Measurements from ENCODE around the gene AARS2. TPM values are rescaled to one million over a fixed set of nuclear protein-coding genes. Genes with fewer than 3 reads are reported as not detected.
A peak's percentile ranks its signal among the peaks of the same experiment; 100 is the strongest.

Gene AARS2
- total RNA-seq, 4 donors from 2014 or later: 5.9 to 15.7 (median 12.8) TPM

DNA sequence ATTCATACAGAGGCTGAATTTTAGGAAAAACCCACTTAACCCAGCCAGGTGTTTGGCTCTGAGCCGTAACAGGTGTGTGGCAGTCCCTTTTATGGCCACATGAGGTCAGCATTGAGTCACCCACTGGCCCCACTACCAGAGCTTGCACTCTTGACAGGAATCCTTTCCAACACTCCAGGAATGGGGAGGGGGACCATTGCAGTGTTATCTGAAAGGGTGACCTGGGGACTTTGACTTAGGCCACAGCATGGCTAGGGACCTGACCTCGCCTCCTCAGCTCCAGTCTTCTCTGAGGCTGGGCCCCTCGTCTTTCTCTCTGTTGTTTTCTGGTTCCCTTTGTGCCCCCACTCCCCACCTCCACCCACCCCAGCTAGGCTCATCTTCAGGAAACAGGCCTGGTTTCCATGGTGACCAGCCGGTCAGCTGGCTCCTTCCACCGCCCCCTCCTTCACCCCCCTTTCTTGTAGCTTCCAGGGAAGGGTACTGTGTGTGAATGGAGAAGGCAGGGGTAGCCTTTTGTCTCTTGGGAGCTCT is 45.0 kb downstream of the AARS2 start:
- 36 to 41% methylated on average over 5 of the region's 5 CpGs for WGBS, 2 donors
- intact Hi-C loops (cut with DNase I; ENCODE audit: low total_unique reads): no loop called here
- H3K4me3 ChIP-seq (ENCODE audit: low read depth, poor library complexity, severe bottlenecking): no peak overlapping the region
- TF ChIP-seq, protein P1, sequence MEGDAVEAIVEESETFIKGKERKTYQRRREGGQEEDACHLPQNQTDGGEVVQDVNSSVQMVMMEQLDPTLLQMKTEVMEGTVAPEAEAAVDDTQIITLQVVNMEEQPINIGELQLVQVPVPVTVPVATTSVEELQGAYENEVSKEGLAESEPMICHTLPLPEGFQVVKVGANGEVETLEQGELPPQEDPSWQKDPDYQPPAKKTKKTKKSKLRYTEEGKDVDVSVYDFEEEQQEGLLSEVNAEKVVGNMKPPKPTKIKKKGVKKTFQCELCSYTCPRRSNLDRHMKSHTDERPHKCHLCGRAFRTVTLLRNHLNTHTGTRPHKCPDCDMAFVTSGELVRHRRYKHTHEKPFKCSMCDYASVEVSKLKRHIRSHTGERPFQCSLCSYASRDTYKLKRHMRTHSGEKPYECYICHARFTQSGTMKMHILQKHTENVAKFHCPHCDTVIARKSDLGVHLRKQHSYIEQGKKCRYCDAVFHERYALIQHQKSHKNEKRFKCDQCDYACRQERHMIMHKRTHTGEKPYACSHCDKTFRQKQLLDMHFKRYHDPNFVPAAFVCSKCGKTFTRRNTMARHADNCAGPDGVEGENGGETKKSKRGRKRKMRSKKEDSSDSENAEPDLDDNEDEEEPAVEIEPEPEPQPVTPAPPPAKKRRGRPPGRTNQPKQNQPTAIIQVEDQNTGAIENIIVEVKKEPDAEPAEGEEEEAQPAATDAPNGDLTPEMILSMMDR (IDR thresholded peaks at IDR 0.05): peak in 1 of 3 donors; percentile 48
- TF ChIP-seq POLR2A (IDR thresholded peaks at IDR 0.05): no peak
- DNase-seq (ENCODE audit: low spot score in 2 of 2): no peak

DNA sequence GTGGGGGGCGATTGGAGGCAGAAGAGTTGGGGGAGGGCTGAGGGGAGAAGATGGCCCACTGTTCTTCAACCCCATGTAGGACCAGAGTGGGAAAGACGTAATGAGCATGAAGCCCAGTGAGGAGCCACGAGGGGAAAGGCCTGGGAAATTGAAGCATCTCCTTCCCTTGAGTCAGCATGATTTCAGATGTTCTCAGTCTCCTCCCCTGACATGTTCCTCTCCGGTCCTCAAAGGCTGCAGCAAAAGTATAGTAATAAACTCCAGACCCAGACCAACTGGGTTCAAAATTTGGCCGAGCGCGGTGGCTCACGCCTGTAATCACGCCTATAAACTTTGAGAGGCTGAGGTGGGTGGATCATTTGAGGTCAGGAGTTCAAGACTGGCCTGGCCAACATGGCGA is 45.9 kb downstream of the AARS2 start:
- H3K4me3 ChIP-seq (ENCODE audit: low read depth, poor library complexity, severe bottlenecking): no peak overlapping the region
- intact Hi-C loops (cut with DNase I; ENCODE audit: low total_unique reads): no loop called here
- TF ChIP-seq, protein P1 (IDR thresholded peaks at IDR 0.05): no peak
- TF ChIP-seq POLR2A (IDR thresholded peaks at IDR 0.05): no peak
- 58 to 62% methylated on average over 10 of the region's 10 CpGs for WGBS, 2 donors
- DNase-seq (ENCODE audit: low spot score in 2 of 2): no peak

DNA sequence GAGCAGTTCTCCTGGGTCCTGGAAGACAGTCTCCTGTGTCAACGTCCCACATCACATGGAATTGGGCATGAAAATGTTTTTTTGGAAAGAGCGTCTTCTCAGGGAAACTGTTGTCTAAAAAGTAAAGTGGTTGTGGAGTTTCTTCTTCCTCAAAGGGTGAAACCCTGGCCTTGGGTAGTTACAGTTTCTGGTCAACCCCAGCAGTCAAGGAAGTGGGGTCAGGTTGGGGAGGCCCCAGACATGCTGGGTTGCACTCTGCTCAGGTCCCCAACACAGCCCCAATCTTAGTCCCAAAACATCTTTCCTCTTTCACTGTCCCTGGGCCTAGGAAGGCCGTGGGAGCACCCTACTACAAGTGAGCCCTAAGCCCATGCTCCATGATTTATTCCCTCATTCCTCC is 46.8 kb downstream of the AARS2 start:
- DNase-seq (ENCODE audit: low spot score in 2 of 2): no peak
- no peak overlapping the region for H3K4me3 ChIP-seq (ENCODE audit: low read depth, poor library complexity, severe bottlenecking)
- TF ChIP-seq POLR2A (IDR thresholded peaks at IDR 0.05): no peak
- TF ChIP-seq, protein P1 (IDR thresholded peaks at IDR 0.05): no peak
- intact Hi-C loops (cut with DNase I; ENCODE audit: low total_unique reads): no loop called here
- WGBS, 2 donors: 77 to 81% methylated on average over 3 of the region's 3 CpGs

DNA sequence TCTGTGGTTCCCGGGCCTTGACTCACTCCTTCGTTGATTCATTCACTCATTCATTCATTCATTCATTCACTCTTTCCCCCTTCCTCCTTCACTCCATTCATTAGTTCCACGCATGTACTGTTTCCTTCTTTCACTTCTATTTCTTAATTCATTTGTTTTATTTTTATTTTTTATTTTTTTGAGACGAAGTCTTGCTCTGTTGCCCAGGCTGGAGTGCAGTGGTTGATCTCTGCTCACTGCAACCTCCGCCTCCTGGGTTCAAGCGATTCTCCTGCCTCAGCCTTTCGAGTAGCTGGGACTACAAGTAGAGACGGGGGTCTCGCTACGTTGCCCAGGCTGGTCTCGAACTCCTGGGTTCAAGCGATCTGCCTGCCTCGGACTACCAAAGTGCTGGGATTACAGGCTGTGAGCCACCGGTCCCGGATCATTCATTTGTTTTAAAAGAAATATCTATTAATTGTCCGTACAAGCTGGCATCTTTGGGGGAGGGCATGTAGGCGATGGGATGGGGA is 47.4 kb downstream of the AARS2 start:
- intact Hi-C loops (cut with DNase I; ENCODE audit: low total_unique reads): no loop called here
- no peak overlapping the region for H3K4me3 ChIP-seq (ENCODE audit: low read depth, poor library complexity, severe bottlenecking)
- no peak for TF ChIP-seq POLR2A (IDR thresholded peaks at IDR 0.05)
- TF ChIP-seq, protein P1 (IDR thresholded peaks at IDR 0.05): no peak
- WGBS, 2 donors: 64 to 69% methylated on average over 17 of the region's 17 CpGs
- DNase-seq (ENCODE audit: low spot score in 2 of 2): no peak

DNA sequence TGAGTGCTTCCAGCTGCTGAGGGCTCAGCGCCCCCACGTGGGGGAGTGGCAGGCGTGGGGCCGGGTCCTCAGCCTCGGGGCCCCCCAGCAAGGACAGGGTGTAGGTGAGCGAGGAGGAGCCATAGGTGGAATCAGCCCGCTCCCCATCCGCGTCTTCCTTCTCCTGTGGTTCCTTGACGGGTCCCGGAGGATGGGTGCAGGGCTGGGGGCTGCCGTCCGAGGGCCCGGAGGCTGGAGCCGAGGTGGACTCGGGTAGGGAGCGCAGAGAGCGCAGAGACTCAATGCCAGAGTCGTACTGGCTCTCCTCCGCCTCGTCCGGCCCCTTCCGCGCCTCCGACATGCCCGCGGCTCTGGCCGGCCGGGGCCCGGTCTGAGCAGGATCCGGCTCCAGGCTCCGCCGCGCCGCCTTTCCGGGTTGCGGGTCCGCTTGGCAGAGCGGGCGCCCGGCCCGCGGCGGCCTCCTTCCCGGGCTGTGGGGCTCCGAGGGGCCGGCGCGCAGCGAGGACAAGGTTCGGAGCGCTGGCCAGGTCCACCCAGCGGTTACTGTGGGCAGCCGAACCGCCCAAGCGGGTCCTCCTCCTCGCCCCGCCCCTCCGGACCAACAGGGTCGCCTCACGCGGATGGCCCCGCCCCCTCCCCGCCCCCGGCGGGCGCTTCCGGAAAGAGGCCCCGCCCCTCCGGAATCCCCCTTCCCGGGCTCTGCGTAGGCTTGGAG is 48.0 kb downstream of the AARS2 start, which contains the start of gene NFKBIE:
TSS of gene NFKBIE (minus strand) at position 545 of the 715 bp plus-strand sequence. CDS start at position 340, 205 bp downstream.
- DNase-seq (ENCODE audit: low spot score in 2 of 2): peak; percentile 92 to 98
- peak within 1 kb of the TSS; percentile 57 for H3K4me3 ChIP-seq (ENCODE audit: low read depth, poor library complexity, severe bottlenecking)
- WGBS, 2 donors: 0 to 1% methylated on average over 33 to 44 of the region's 72 CpGs
- intact Hi-C loops (cut with DNase I; ENCODE audit: low total_unique reads): no loop called here
- TF ChIP-seq POLR2A (IDR thresholded peaks at IDR 0.05): peak in 1 of 2 donors; percentile 14
- TF ChIP-seq, protein P1 (IDR thresholded peaks at IDR 0.05): no peak
